GM19099 (cell line): ENCODE results near the gene GOLT1A.

Source experiments
- POLR2A ChIP-seq: IDR thresholded peaks from 3 replicates; pipeline ENCODE4 v1.6.1; 2011; ENCODE audit warnings: low read depth; ENCODE audit not compliant: insufficient read length; ENCODE audit errors: extremely low read depth

The GOLT1A gene

DNA sequence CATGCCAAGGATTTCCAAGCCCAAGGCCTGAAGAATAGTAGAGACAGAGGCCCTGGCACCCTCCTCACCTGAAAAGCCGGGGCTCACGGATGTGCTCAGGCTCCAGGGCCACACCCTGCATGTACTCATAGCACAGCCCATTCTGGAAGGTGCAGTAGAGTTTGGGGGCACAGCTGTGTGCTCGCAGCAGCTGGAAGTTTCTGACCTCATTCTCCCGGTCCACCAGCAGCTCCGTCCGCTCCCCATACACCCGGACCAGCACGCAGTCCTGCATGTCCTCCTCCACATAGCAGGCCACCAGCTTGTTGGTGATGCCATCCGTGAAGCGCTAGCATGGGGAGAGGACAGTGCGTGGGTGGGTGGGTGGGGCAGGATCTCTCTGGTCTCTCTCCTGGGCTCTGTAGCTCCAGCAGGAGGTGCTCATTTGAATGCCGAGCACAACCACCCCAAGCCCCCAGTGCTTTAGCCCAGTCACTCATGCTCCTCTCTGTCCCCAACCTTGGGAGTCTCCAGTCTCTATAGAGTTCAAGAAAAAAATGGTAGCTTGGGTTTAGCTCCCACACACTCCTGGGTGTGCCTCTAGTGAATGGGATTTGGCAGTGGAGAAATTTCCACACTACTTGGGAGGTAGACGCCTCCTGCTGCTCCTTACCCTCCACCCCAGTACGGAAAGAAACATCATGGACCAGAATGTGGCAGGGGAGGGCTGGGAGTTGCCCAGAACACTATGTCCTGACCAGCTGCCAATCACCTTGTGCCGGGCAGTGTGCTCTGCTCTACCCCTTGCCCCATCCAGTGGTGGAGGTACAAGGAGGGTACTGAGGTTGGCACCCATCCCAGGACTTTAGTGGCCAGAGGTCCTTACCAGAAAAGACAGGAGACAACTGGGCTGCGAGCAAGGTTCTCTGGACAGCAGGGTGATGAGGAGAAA, 63.9 kb downstream of the GOLT1A start:
- TF ChIP-seq POLR2A: no peak

DNA sequence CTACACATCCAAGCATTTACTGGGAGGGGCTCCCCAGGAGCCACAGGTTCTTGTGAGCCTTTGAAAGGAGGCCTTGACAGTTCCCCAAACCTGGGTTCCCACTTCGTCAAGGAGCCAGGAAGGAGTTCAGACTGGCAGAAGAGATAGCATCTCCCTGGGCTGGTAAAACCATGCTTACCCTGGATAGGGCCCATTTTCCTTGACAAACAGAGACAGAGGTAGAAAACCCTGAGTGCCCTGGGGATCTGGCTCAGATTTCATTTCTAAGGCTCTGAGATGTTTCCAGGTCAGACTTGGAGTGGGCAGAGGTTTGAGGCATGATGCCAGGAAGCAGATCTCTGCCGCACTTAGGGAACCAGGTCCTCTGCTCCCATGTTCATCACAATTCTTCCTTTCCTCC, 64.7 kb downstream of the GOLT1A start:
- no peak for TF ChIP-seq POLR2A
